Heart left ventricle (tissue), 13 donors: Measurements from ENCODE around the gene OPCML.

Experiments
- POLR2A ChIP-seq, 2 donors: fragments of 450-650 bp; IDR thresholded peaks; one replicate each; pipeline ENCODE4 v1.6.1; 2017; ENCODE audit warnings: antibody characterized with exemption in 2 of 2, mild to moderate bottlenecking in 2 of 2, moderate library complexity in 2 of 2
- TF ChIP-seq, protein P1 (sequence below), 12 donors: fragments of 200-600 bp; sonication (generic) in 4 of 12; IDR thresholded peaks; one replicate each; pipeline versions ENCODE4 v1.5.0 to v1.8.0; 2018 to 2022; ENCODE audit warnings: antibody characterized with exemption in 12 of 12, mild to moderate bottlenecking in 5 of 12
- donor health status: ischemic (EF 13 %, LVEDD 7.1; RV severe dilation, severe dysfunction).
- donor health status: DM: no; HTN: yes; CAD: no.
- donor health status: DM: no; HTN: no; CAD: no.
- donor health status: ischemic (EF 25% LVEDD 6.9; RV normal size, moderate dysfunction).
- donor health status: ischemic (EF 25% LVEDD 5.7; RV mildly dilated, moderate dysfunction).
- donor health status: ischemic (EF 35%, LVEDD 5.7; RV mildly dilated, moderate dysfunction).
- donor health status: nonischemic (EF 11% LVEDD 7.7; RV severe dilation, severe dysfunction).
- donor health status: DM: yes; HTN: yes; CAD: no.
- donor health status: PGD.
- donor health status: ischemic (EF 29% LVEDD 5.4; RV normal size, mild dysfunction).
- donor health status: nonischemic (EF 23%, LVEDD 6.1; RV moderate dilation, normal function).

GRCh38 chr11:133318221-133318620 is 214.1 kb downstream of the OPCML start:
- TF ChIP-seq, protein P1, sequence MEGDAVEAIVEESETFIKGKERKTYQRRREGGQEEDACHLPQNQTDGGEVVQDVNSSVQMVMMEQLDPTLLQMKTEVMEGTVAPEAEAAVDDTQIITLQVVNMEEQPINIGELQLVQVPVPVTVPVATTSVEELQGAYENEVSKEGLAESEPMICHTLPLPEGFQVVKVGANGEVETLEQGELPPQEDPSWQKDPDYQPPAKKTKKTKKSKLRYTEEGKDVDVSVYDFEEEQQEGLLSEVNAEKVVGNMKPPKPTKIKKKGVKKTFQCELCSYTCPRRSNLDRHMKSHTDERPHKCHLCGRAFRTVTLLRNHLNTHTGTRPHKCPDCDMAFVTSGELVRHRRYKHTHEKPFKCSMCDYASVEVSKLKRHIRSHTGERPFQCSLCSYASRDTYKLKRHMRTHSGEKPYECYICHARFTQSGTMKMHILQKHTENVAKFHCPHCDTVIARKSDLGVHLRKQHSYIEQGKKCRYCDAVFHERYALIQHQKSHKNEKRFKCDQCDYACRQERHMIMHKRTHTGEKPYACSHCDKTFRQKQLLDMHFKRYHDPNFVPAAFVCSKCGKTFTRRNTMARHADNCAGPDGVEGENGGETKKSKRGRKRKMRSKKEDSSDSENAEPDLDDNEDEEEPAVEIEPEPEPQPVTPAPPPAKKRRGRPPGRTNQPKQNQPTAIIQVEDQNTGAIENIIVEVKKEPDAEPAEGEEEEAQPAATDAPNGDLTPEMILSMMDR (IDR thresholded peaks at IDR 0.05), result no peak
- no peak for TF ChIP-seq POLR2A (IDR thresholded peaks at IDR 0.05)
